Nephron (organoid): Measurements from ENCODE around the gene CD99L2.

Source experiments
- H3K27ac Mint-ChIP-seq, 3 experiments: 2 replicates each; pipeline ENCODE4 v1.8.0; 2020; ENCODE audit warnings: mixed read lengths in 3 of 3, mild to moderate bottlenecking in 2 of 3, moderate library complexity in 1 of 3
- H3K27me3 Mint-ChIP-seq: 2 replicates; pipeline ENCODE4 v1.8.0; 2021; ENCODE audit warnings: low read depth, mild to moderate bottlenecking, moderate library complexity, mixed read lengths
- H3K36me3 Mint-ChIP-seq: 2 replicates; pipeline ENCODE4 v1.8.0; 2020; ENCODE audit warnings: low read depth, mixed read lengths
- H3K4me1 Mint-ChIP-seq: 2 replicates; pipeline ENCODE4 v1.8.0; 2020; ENCODE audit warnings: mixed read lengths
- H3K4me3 Mint-ChIP-seq, 3 experiments: 2 replicates each; pipeline ENCODE4 v1.8.0; 2020; ENCODE audit warnings: mild to moderate bottlenecking in 3 of 3, mixed read lengths in 3 of 3, moderate library complexity in 2 of 3
- H3K9me3 Mint-ChIP-seq: 2 replicates; pipeline ENCODE4 v1.8.0; 2020; ENCODE audit warnings: mixed read lengths
- CTCF ChIP-seq, 3 experiments: fragments of 200-600 bp; sonication (generic); IDR thresholded peaks; one replicate each; pipeline ENCODE4 v1.5.0; 2021; ENCODE audit warnings: antibody characterized with exemption in 3 of 3; ENCODE audit not compliant: unreplicated experiment in 3 of 3

The CD99L2 gene

GRCh38 chrX:150719621-150720020 lies 178.8 kb downstream of the CD99L2 start:
- Mint-ChIP-seq H3K9me3 (peaks cover 17% of the 10 kb centered on the region), H3K4me1 (no peaks in the 10 kb centered on the region), H3K27ac (no peak overlapping the region)

More at GRCh38 chrX:150719621-150720020, 178.8 kb downstream of the CD99L2 start:
- H3K4me3 Mint-ChIP-seq = no peak overlapping the region
- TF ChIP-seq CTCF (IDR thresholded peaks at IDR 0.05; ENCODE audit: unreplicated experiment in 3 of 3) = no peak
- peaks cover 22% of the 10 kb centered on the region for H3K36me3 Mint-ChIP-seq
- H3K27me3 Mint-ChIP-seq = peaks cover 3% of the 10 kb centered on the region
